ENCODE data around the gene MPHOSPH6.
"Not testable (repeated sequence)": the region's sequence is repeated elsewhere in the genome, so short reads cannot be mapped to it uniquely, and the experiment has no call there.

Gene MPHOSPH6

GRCh38 chr16:82176204-82176603 lies 6.2 kb upstream of the MPHOSPH6 start:
- intact Hi-C loops (cut with DNase I): no loop called here

GRCh38 chr16:82175627-82176026 lies 5.6 kb upstream of the MPHOSPH6 start:
- no peak for DNase-seq
- intact Hi-C loops (cut with DNase I): no loop called here

More at GRCh38 chr16:82176204-82176603, 6.2 kb upstream of the MPHOSPH6 start:
- DNase-seq: no peak

GRCh38 chr16:82167670-82168069 lies 2.4 kb downstream of the MPHOSPH6 start:
- intact Hi-C loops (cut with DNase I): no loop called here
- DNase-seq: no peak

GRCh38 chr16:82160226-82160625 lies 9.8 kb downstream of the MPHOSPH6 start:
- intact Hi-C loops (cut with DNase I): no loop called here
- DNase-seq: no peak

GRCh38 chr16:82157836-82158235 lies 12.2 kb downstream of the MPHOSPH6 start:
- intact Hi-C loops (cut with DNase I): no loop called here
- DNase-seq: no peak

GRCh38 chr16:82157534-82157812 lies 12.6 kb downstream of the MPHOSPH6 start:
- intact Hi-C loops (cut with DNase I): no loop called here
- no peak for DNase-seq

GRCh38 chr16:82156761-82157533 lies 13.1 kb downstream of the MPHOSPH6 start:
- DNase-seq: peak in 1 of 10 donors; percentile 65

GRCh38 chr16:82152641-82153112 lies 17.3 kb downstream of the MPHOSPH6 start:
- no peak for DNase-seq

More at GRCh38 chr16:82156761-82157533, 13.1 kb downstream of the MPHOSPH6 start:
- intact Hi-C loops (cut with DNase I): no loop called here

GRCh38 chr16:82152196-82152595 lies 17.8 kb downstream of the MPHOSPH6 start:
- no peak for DNase-seq
- intact Hi-C loops (cut with DNase I): no loop called here

More at GRCh38 chr16:82152641-82153112, 17.3 kb downstream of the MPHOSPH6 start:
- intact Hi-C loops (cut with DNase I): no loop called here

GRCh38 chr16:82150549-82150948 lies 19.5 kb downstream of the MPHOSPH6 start:
- DNase-seq: no peak
- intact Hi-C loops (cut with DNase I): no loop called here

GRCh38 chr16:82149536-82149935 lies 20.5 kb downstream of the MPHOSPH6 start:
- DNase-seq: no peak
- intact Hi-C loops (cut with DNase I): no loop called here

GRCh38 chr16:82147546-82147945 lies 22.5 kb downstream of the MPHOSPH6 start:
- no peak for DNase-seq
- intact Hi-C loops (cut with DNase I): no loop called here

GRCh38 chr16:82146957-82147356 lies 23.1 kb downstream of the MPHOSPH6 start:
- peak in 6 of 10 donors; percentile 17 to 74 (median 44) for DNase-seq
- intact Hi-C loops (cut with DNase I): no loop called here

- intact Hi-C loops (cut with DNase I): no loop called here
- no peak for DNase-seq
Observed at GRCh38 chr16:82146556-82146955, 23.5 kb downstream of the MPHOSPH6 start.

- intact Hi-C loops (cut with DNase I); DNase-seq: not testable (repeated sequence)
Observed at GRCh38 chr16:82139286-82139571, 30.8 kb downstream of the MPHOSPH6 start.

GRCh38 chr16:82138478-82139285 lies 31.3 kb downstream of the MPHOSPH6 start:
- no peak for DNase-seq
- intact Hi-C loops (cut with DNase I): no loop called here

- intact Hi-C loops (cut with DNase I): no loop called here
- DNase-seq: no peak
Observed at GRCh38 chr16:82137822-82138167, 32.2 kb downstream of the MPHOSPH6 start.

- no peak for DNase-seq
- intact Hi-C loops (cut with DNase I): no loop called here
Observed at GRCh38 chr16:82136956-82137821, 32.8 kb downstream of the MPHOSPH6 start.

- no peak for DNase-seq
- intact Hi-C loops (cut with DNase I): no loop called here
Observed at GRCh38 chr16:82135844-82136243, 34.2 kb downstream of the MPHOSPH6 start.

GRCh38 chr16:82134846-82135245 lies 35.2 kb downstream of the MPHOSPH6 start:
- intact Hi-C loops (cut with DNase I): no loop called here

GRCh38 chr16:82133798-82134197 lies 36.2 kb downstream of the MPHOSPH6 start:
- intact Hi-C loops (cut with DNase I): no loop called here
- DNase-seq: no peak

More at GRCh38 chr16:82134846-82135245, 35.2 kb downstream of the MPHOSPH6 start:
- DNase-seq: no peak
